ENCODE results near the gene TPO.
"Not testable (repeated sequence)": the region's sequence is repeated elsewhere in the genome, so short reads cannot be mapped to it uniquely, and the experiment has no call there.

The TPO gene

GRCh38 chr2:1488851-1489250 is 75.6 kb downstream of the TPO start:
- peak in 1 of 2 donors; percentile 17 for DNase-seq
- H3K4me3 ChIP-seq: no peak overlapping the region
- H3K27ac ChIP-seq: no peak overlapping the region
- H3K27me3 ChIP-seq: peaks cover 0 to 7% of the 10 kb centered on the region in 2 donors
- H3K36me3 ChIP-seq: no peaks in the 10 kb centered on the region
- intact Hi-C loops (cut with DNase I; ENCODE audit: low total_unique reads): no loop called here
- no peak for TF ChIP-seq CTCF (IDR thresholded peaks at IDR 0.05)
- no peaks in the 10 kb centered on the region for H3K9me3 ChIP-seq
- no peaks in the 10 kb centered on the region for H3K4me1 ChIP-seq

GRCh38 chr2:1489486-1489885 is 76.2 kb downstream of the TPO start:
- TF ChIP-seq CTCF (IDR thresholded peaks at IDR 0.05): no peak
- intact Hi-C loops (cut with DNase I; ENCODE audit: low total_unique reads): no loop called here
- no peaks in the 10 kb centered on the region for H3K4me1 ChIP-seq
- no peak overlapping the region for H3K27ac ChIP-seq
- H3K27me3 ChIP-seq: peaks cover 0 to 7% of the 10 kb centered on the region in 2 donors
- H3K36me3 ChIP-seq: no peaks in the 10 kb centered on the region
- DNase-seq: peak in 1 of 2 donors; percentile 34
- no peaks in the 10 kb centered on the region for H3K9me3 ChIP-seq
- H3K4me3 ChIP-seq: no peak overlapping the region

- H3K4me1 ChIP-seq; H3K27me3 ChIP-seq; H3K4me3 ChIP-seq; H3K36me3 ChIP-seq; intact Hi-C loops (cut with DNase I; ENCODE audit: low total_unique reads); H3K27ac ChIP-seq; H3K9me3 ChIP-seq: not testable (repeated sequence)
- peak in 1 of 2 donors; percentile 13 for DNase-seq
Observed at GRCh38 chr2:1490381-1490780, 77.1 kb downstream of the TPO start.

DNA sequence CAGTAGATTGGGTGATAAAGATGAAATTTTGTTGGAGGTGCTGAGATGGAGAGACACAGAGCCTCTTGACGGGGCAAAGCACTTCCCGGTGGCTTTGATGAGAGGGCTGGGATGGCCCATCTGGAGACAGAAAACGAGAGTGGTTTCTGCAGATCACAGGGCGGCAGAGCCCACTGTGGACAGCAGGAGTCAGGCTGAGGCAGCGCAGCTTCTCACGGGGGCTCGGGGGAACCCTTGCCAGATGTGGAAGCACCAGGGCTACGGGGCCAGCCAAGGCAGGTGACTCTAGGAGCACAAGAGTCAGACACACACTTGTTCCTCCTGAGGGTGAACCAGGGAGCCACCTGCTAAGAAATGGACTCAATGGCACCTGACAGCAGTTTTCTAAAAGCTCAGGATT is 78.5 kb downstream of the TPO start:
- peak in 1 of 2 donors; percentile 56 for DNase-seq
- H3K4me3 ChIP-seq: no peak overlapping the region
- H3K36me3 ChIP-seq: no peaks in the 10 kb centered on the region
- no peak for TF ChIP-seq CTCF (IDR thresholded peaks at IDR 0.05)
- no peaks in the 10 kb centered on the region for H3K9me3 ChIP-seq
- intact Hi-C loops (cut with DNase I; ENCODE audit: low total_unique reads): no loop called here
- no peaks in the 10 kb centered on the region for H3K4me1 ChIP-seq
- H3K27ac ChIP-seq: no peak overlapping the region
- H3K27me3 ChIP-seq: peaks cover 0 to 10% of the 10 kb centered on the region in 2 donors

- intact Hi-C loops (cut with DNase I; ENCODE audit: low total_unique reads); H3K4me1 ChIP-seq; H3K4me3 ChIP-seq; H3K9me3 ChIP-seq; H3K27ac ChIP-seq; H3K36me3 ChIP-seq: not testable (repeated sequence)
- peak in 1 of 2 donors; percentile 12 for DNase-seq
- peaks cover 0 to 15% of the 10 kb centered on the region in 2 donors for H3K27me3 ChIP-seq
Observed at GRCh38 chr2:1492231-1492630, 79.0 kb downstream of the TPO start.

- intact Hi-C loops (cut with DNase I; ENCODE audit: low total_unique reads): no loop called here
- no peaks in the 10 kb centered on the region for H3K9me3 ChIP-seq
- no peak overlapping the region for H3K27ac ChIP-seq
- TF ChIP-seq CTCF (IDR thresholded peaks at IDR 0.05): no peak
- no peaks in the 10 kb centered on the region for H3K36me3 ChIP-seq
- no peaks in the 10 kb centered on the region for H3K4me1 ChIP-seq
- H3K4me3 ChIP-seq: no peak overlapping the region
- peak in 1 of 2 donors; percentile 63 for DNase-seq
- peaks cover 0 to 17% of the 10 kb centered on the region in 2 donors for H3K27me3 ChIP-seq
Observed at GRCh38 chr2:1492711-1493430, 79.6 kb downstream of the TPO start.
